Spinal cord (tissue), 10 donors: ENCODE data around the gene LCE5A. TPM values are rescaled to one million over a fixed set of nuclear protein-coding genes. Genes with fewer than 3 reads are reported as not detected.
A peak's percentile ranks its signal among the peaks of the same experiment; 100 is the strongest.
"Not testable (repeated sequence)": the region's sequence is repeated elsewhere in the genome, so short reads cannot be mapped to it uniquely, and the experiment has no call there.

ENCODE experiments used
- DNase-seq, 6 donors: peaks; one replicate each; pipeline versions ENCODE4 v3.0.0 to v3.0.0-alpha.2; 2013 to 2015; ENCODE audit warnings: low spot score in 6 of 6, low read depth in 4 of 6
- H3K27ac ChIP-seq: one replicate; pipeline ENCODE4 v1.5.1; 2013; ENCODE audit warnings: low read depth, low read length, control low read depth
- H3K27me3 ChIP-seq: one replicate; pipeline ENCODE4 v1.6.1; 2013; ENCODE audit warnings: low read length; ENCODE audit not compliant: control insufficient read depth, insufficient read depth
- H3K36me3 ChIP-seq: one replicate; pipeline ENCODE4 v1.6.1; 2013; ENCODE audit warnings: low read length; ENCODE audit not compliant: control insufficient read depth, insufficient read depth
- H3K4me1 ChIP-seq: one replicate; pipeline ENCODE4 v1.6.1; 2013; ENCODE audit warnings: low read length; ENCODE audit not compliant: control insufficient read depth, insufficient read depth
- H3K4me3 ChIP-seq: one replicate; pipeline ENCODE4 v1.5.1; 2013; ENCODE audit warnings: low read depth, low read length, control low read depth
- H3K9me3 ChIP-seq: one replicate; pipeline ENCODE4 v1.6.1; 2013; ENCODE audit warnings: low read length; ENCODE audit not compliant: control insufficient read depth, insufficient read depth
- WGBS: methylation state at CpG from one replicate; pipeline ENCODE4 v1.1.5; 2013; ENCODE audit warnings: missing lambda C conversion rate; ENCODE audit not compliant: insufficient coverage; 5-methylcytosine and 5-hydroxymethylcytosine counted together
- polyA plus RNA-seq, 2 donors: library from polyadenylated mRNA; unstranded; fragments of 120-200 nt; gene quantifications; one replicate each; pipeline ENCODE4 v1.2.1, GENCODE V29; 2013; ENCODE audit not compliant: insufficient read length in 2 of 2
- total RNA-seq, 2 donors: library from RNA; depleted of rRNA in 1 of 2; stranded (reverse); fragments of 120-200 nt in 1 of 2; fragments of >200 nt in 1 of 2; gene quantifications; one replicate each; pipeline versions ENCODE4 v1.2.3 to v1.2.4, GENCODE V29; 2013 to 2014
- donor health status: healthy.

LCE5A gene
- total and polyA plus RNA-seq, 4 donors: 0.20 TPM; not detected in 3

GRCh38 chr1:152491537-152491936, 19.1 kb upstream of the LCE5A start:
- not testable (repeated sequence) for DNase-seq, H3K27ac ChIP-seq, H3K27me3 ChIP-seq, H3K4me1 ChIP-seq, H3K4me3 ChIP-seq, H3K9me3 ChIP-seq, H3K36me3 ChIP-seq

- Histone ChIP-seq H3K27ac (no peak overlapping the region), H3K27me3 (no peaks in the 10 kb centered on the region), H3K36me3 (no peaks in the 10 kb centered on the region), H3K9me3 (no peaks in the 10 kb centered on the region), H3K4me1 (no peaks in the 10 kb centered on the region), H3K4me3 (no peak overlapping the region)
- no CpG with 5 or more reads among the region's 4 CpGs for WGBS
- DNase-seq: peak in 1 of 6 donors; percentile 11
Observed at GRCh38 chr1:152495066-152495675, 15.4 kb upstream of the LCE5A start.

GRCh38 chr1:152497273-152497672, 13.3 kb upstream of the LCE5A start:
- Histone ChIP-seq H3K36me3 (no peaks in the 10 kb centered on the region), H3K4me1 (no peaks in the 10 kb centered on the region), H3K27ac (no peak overlapping the region), H3K9me3 (no peaks in the 10 kb centered on the region), H3K27me3 (no peaks in the 10 kb centered on the region), H3K4me3 (no peak overlapping the region)
- no peak for DNase-seq
- WGBS: no CpG with 5 or more reads among the region's 2 CpGs

DNA sequence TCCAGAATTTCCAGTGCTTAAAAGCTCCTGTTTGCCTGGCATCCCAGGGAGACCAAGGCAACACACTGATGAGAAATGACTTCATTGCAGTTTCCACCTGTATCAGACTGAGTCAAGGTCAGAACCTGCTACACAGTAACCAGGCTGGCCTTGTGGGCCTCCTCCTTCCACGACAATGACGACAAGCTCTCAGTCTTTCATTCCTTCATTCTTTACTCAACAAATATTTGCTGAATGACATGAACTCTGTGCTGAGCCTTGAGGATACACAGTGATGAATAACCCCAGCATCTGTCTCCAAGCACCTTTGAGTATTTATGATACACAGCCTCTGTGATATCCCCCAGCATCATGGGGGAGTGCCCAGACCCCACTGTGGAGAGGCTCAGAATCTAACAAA, 8.9 kb upstream of the LCE5A start:
- no peak overlapping the region for H3K4me3 ChIP-seq
- H3K4me1 ChIP-seq: no peaks in the 10 kb centered on the region
- no peaks in the 10 kb centered on the region for H3K27me3 ChIP-seq
- no peak overlapping the region for H3K27ac ChIP-seq
- no peaks in the 10 kb centered on the region for H3K9me3 ChIP-seq
- no peak for DNase-seq
- no peaks in the 10 kb centered on the region for H3K36me3 ChIP-seq
- 71% methylated on average over 2 of the region's 2 CpGs for WGBS

DNA sequence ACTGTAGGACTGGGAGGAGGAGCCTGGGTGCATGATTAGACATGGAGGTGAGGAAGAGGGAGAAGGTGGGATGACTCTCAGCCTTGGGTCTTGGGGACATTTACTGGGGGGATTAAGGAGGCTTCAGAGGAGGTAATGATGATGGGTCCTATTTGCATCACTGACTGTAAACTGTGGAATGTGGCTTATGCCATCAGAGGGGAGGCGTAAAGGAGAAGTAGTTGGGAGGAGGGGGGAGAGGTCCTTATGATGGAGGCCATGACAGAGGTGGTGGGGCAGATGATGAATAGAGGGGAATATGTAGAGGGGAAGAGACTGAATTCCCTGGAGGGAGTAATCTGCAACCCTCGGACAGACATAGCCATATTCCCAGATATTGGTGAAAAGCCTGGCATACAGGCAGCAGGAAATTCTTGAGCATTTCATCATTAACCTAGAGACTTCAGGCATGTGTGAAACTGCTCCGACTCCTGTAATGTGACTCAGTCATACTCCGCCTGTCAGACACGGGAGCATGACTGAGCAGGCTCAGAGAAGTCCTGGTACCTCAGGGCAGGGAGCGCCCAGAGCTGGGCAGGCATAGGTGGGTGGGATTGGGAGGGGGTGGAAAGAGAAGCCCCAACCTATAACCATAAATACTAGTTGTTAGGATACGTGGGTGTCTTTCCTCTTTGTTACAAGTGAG, 8.0 kb upstream of the LCE5A start:
- no peak for DNase-seq
- Histone ChIP-seq H3K36me3 (no peaks in the 10 kb centered on the region), H3K9me3 (no peaks in the 10 kb centered on the region), H3K27me3 (no peaks in the 10 kb centered on the region), H3K4me3 (no peak overlapping the region), H3K27ac (no peak overlapping the region), H3K4me1 (no peaks in the 10 kb centered on the region)
- WGBS: 83% methylated on average over 2 of the region's 7 CpGs

DNA sequence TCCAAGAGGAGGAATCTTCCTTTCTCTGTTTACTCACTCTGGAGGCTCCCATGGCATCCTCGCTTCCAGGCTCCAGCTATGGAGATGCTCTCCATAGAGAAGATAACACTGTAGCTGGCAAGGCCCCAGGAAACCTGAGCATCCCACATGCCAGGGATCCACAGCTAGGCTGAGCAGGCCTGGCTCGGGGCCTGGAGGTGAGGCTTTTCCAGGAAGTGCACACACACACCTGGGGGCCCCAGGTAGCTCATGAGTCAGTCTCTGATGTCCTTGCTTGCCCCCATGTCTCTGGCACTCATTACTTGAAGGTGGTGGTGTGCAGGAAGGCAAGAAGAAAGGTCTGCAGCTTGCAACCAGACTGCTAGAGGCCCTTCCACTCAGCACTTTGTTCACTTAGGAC, 5.5 kb upstream of the LCE5A start:
- H3K27ac ChIP-seq: no peak overlapping the region
- H3K27me3 ChIP-seq: no peaks in the 10 kb centered on the region
- no peaks in the 10 kb centered on the region for H3K36me3 ChIP-seq
- H3K4me3 ChIP-seq: no peak overlapping the region
- no peak for DNase-seq
- no peaks in the 10 kb centered on the region for H3K4me1 ChIP-seq
- no peaks in the 10 kb centered on the region for H3K9me3 ChIP-seq
- 86% methylated on average over 2 of the region's 2 CpGs for WGBS

- no peaks in the 10 kb centered on the region for H3K4me1 ChIP-seq
- H3K36me3 ChIP-seq: no peaks in the 10 kb centered on the region
- no peaks in the 10 kb centered on the region for H3K27me3 ChIP-seq
- WGBS: 83% methylated on average over 1 of the region's 1 CpG
- no peak overlapping the region for H3K4me3 ChIP-seq
- DNase-seq: no peak
- no peak overlapping the region for H3K27ac ChIP-seq
- no peaks in the 10 kb centered on the region for H3K9me3 ChIP-seq
Observed at GRCh38 chr1:152506899-152507498, 3.6 kb upstream of the LCE5A start.

DNA sequence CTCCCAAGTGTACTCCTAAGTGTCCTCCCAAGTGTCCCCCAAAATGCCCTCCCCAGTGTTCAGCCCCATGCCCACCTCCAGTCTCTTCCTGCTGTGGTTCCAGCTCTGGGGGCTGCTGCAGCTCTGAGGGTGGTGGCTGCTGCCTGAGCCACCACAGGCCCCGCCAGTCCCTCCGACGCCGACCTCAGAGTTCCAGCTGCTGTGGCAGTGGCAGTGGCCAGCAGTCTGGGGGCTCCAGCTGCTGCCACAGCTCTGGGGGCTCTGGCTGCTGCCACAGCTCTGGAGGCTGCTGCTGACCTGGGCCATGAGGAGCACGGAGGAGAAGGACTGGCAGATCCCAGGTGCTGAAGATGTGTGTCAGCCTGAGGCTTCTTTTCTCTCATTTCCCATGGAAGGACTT, 993 bp downstream of the LCE5A start:
- Histone ChIP-seq H3K27me3 (peaks cover 18% of the 10 kb centered on the region), H3K9me3 (no peaks in the 10 kb centered on the region), H3K36me3 (no peaks in the 10 kb centered on the region), H3K4me1 (peaks cover 9% of the 10 kb centered on the region), H3K27ac (no peak overlapping the region), H3K4me3 (no peak overlapping the region)
- no peak for DNase-seq
- 89% methylated on average over 5 of the region's 5 CpGs for WGBS

GRCh38 chr1:152513081-152513480, 2.5 kb downstream of the LCE5A start:
- WGBS: no CpG with 5 or more reads among the region's 3 CpGs
- peaks cover 9% of the 10 kb centered on the region for H3K4me1 ChIP-seq
- H3K36me3 ChIP-seq: no peaks in the 10 kb centered on the region
- no peak for DNase-seq
- H3K27ac ChIP-seq: no peak overlapping the region
- no peak overlapping the region for H3K4me3 ChIP-seq
- H3K27me3 ChIP-seq: peaks cover 18% of the 10 kb centered on the region
- H3K9me3 ChIP-seq: no peaks in the 10 kb centered on the region
